ENCODE data around the gene BUB1B.
A peak's percentile ranks its signal among the peaks of the same experiment; 100 is the strongest.
"Not testable (repeated sequence)": the region's sequence is repeated elsewhere in the genome, so short reads cannot be mapped to it uniquely, and the experiment has no call there.

Gene BUB1B

GRCh38 chr15:40160689-40161688 is at the start of gene BUB1B:
Gene BUB1B, plus strand, starts transcription at chr15:40161069. Its CDS starts 152 bp downstream, at chr15:40161221.
- peak; percentile 97 for DNase-seq

- DNase-seq: no peak
Measured at GRCh38 chr15:40111888-40112287, 49.0 kb upstream of the BUB1B start.

- no peak for DNase-seq
Measured at GRCh38 chr15:40112789-40113188, 48.1 kb upstream of the BUB1B start.

- no peak for DNase-seq
Measured at GRCh38 chr15:40114218-40114617, 46.7 kb upstream of the BUB1B start.

- DNase-seq: not testable (repeated sequence)
Measured at GRCh38 chr15:40115106-40115505, 45.8 kb upstream of the BUB1B start.

- no peak for DNase-seq
Measured at GRCh38 chr15:40115670-40116093, 45.2 kb upstream of the BUB1B start.

GRCh38 chr15:40118473-40118872 is 42.4 kb upstream of the BUB1B start:
- DNase-seq: no peak

GRCh38 chr15:40121911-40122638 is 38.8 kb upstream of the BUB1B start:
- DNase-seq: no peak

- not testable (repeated sequence) for DNase-seq
Measured at GRCh38 chr15:40122989-40123388, 37.9 kb upstream of the BUB1B start.

GRCh38 chr15:40123863-40124262 is 37.0 kb upstream of the BUB1B start:
- DNase-seq: not testable (repeated sequence)

GRCh38 chr15:40124333-40124732 is 36.5 kb upstream of the BUB1B start:
- not testable (repeated sequence) for DNase-seq

- not testable (repeated sequence) for DNase-seq
Measured at GRCh38 chr15:40124807-40125285, 36.0 kb upstream of the BUB1B start.

GRCh38 chr15:40125950-40126349 is 34.9 kb upstream of the BUB1B start:
- no peak for DNase-seq

GRCh38 chr15:40128766-40129660 is 31.9 kb upstream of the BUB1B start:
- no peak for DNase-seq

GRCh38 chr15:40130118-40130517 is 30.8 kb upstream of the BUB1B start:
- DNase-seq: no peak

- DNase-seq: no peak
Measured at GRCh38 chr15:40130799-40131502, 29.9 kb upstream of the BUB1B start.

GRCh38 chr15:40133544-40133943 is 27.3 kb upstream of the BUB1B start:
- no peak for DNase-seq

GRCh38 chr15:40134885-40135284 is 26.0 kb upstream of the BUB1B start:
- no peak for DNase-seq

GRCh38 chr15:40135846-40136450 is 24.9 kb upstream of the BUB1B start:
- DNase-seq: not testable (repeated sequence)

- DNase-seq: peak; percentile 30
Measured at GRCh38 chr15:40136470-40137302, 24.2 kb upstream of the BUB1B start.
